Activated T-cell treated with anti-CD3 and anti-CD28 coated beads, Interleukin-2, amount 50 U/mL, for 24 hours (primary cell): ENCODE measurements around the gene TENM3.
"Not testable (repeated sequence)": the region's sequence is repeated elsewhere in the genome, so short reads cannot be mapped to it uniquely, and the experiment has no call there.

Source experiments
- DNase-seq: peaks from one replicate; pipeline ENCODE4 v3.0.0-alpha.2; 2020
- H3K27ac Mint-ChIP-seq: 2 replicates; pipeline ENCODE4 v1.8.0; 2020; ENCODE audit warnings: mild to moderate bottlenecking, mixed read lengths
- H3K27me3 Mint-ChIP-seq: 2 replicates; pipeline ENCODE4 v1.8.0; 2020; ENCODE audit warnings: mixed read lengths
- H3K36me3 Mint-ChIP-seq: 2 replicates; pipeline ENCODE4 v1.8.0; 2020; ENCODE audit warnings: low read depth, mixed read lengths
- H3K4me1 Mint-ChIP-seq: 2 replicates; pipeline ENCODE4 v1.8.0; 2020; ENCODE audit warnings: low read depth, mixed read lengths
- H3K4me3 Mint-ChIP-seq: 2 replicates; pipeline ENCODE4 v1.8.0; 2020; ENCODE audit warnings: mild to moderate bottlenecking, moderate library complexity, mixed read lengths
- H3K9me3 Mint-ChIP-seq: 2 replicates; pipeline ENCODE4 v1.8.0; 2020; ENCODE audit warnings: mixed read lengths

Gene TENM3

GRCh38 chr4:182807346-182807745 is 564.1 kb downstream of the TENM3 start:
- Mint-ChIP-seq H3K9me3 (peaks cover 6% of the 10 kb centered on the region), H3K4me1 (peaks cover 5% of the 10 kb centered on the region), H3K27ac (no peak overlapping the region), H3K36me3 (no peaks in the 10 kb centered on the region), H3K4me3 (no peak overlapping the region), H3K27me3 (peaks cover 12% of the 10 kb centered on the region)
- no peak for DNase-seq

- peaks cover 7% of the 10 kb centered on the region for H3K9me3 Mint-ChIP-seq
- H3K27me3 Mint-ChIP-seq: peaks cover 12% of the 10 kb centered on the region
- no peak overlapping the region for H3K4me3 Mint-ChIP-seq
- H3K36me3 Mint-ChIP-seq: no peaks in the 10 kb centered on the region
- no peak for DNase-seq
- peaks cover 7% of the 10 kb centered on the region for H3K4me1 Mint-ChIP-seq
- no peak overlapping the region for H3K27ac Mint-ChIP-seq
These were observed 564.8 kb downstream of the TENM3 start for GRCh38 chr4:182807767-182808548.

GRCh38 chr4:182808673-182809416 is 565.6 kb downstream of the TENM3 start:
- H3K27ac Mint-ChIP-seq: no peak overlapping the region

GRCh38 chr4:182809417-182810102 is 566.4 kb downstream of the TENM3 start:
- no peak for DNase-seq
- Mint-ChIP-seq H3K27me3 (peaks cover 12% of the 10 kb centered on the region), H3K36me3 (no peaks in the 10 kb centered on the region), H3K27ac (no peak overlapping the region), H3K4me3 (peak overlapping the region; percentile 15), H3K9me3 (peaks cover 7% of the 10 kb centered on the region), H3K4me1 (peaks cover 7% of the 10 kb centered on the region)

More at GRCh38 chr4:182808673-182809416, 565.6 kb downstream of the TENM3 start:
- H3K27me3 Mint-ChIP-seq: peaks cover 12% of the 10 kb centered on the region
- peak overlapping the region; percentile 18 for H3K4me3 Mint-ChIP-seq
- H3K9me3 Mint-ChIP-seq: peaks cover 7% of the 10 kb centered on the region
- peaks cover 7% of the 10 kb centered on the region for H3K4me1 Mint-ChIP-seq
- DNase-seq: peak; percentile 66
- H3K36me3 Mint-ChIP-seq: no peaks in the 10 kb centered on the region

GRCh38 chr4:182810103-182810615 is 567.0 kb downstream of the TENM3 start:
- Mint-ChIP-seq H3K27ac (no peak overlapping the region), H3K9me3 (peaks cover 7% of the 10 kb centered on the region), H3K27me3 (peaks cover 12% of the 10 kb centered on the region), H3K36me3 (no peaks in the 10 kb centered on the region), H3K4me3 (no peak overlapping the region), H3K4me1 (peaks cover 7% of the 10 kb centered on the region)
- DNase-seq: no peak

GRCh38 chr4:182812916-182813315 is 569.7 kb downstream of the TENM3 start:
- H3K4me1 Mint-ChIP-seq: peaks cover 2% of the 10 kb centered on the region
- H3K9me3 Mint-ChIP-seq: peaks cover 7% of the 10 kb centered on the region
- no peaks in the 10 kb centered on the region for H3K27me3 Mint-ChIP-seq
- H3K4me3 Mint-ChIP-seq: no peak overlapping the region
- H3K36me3 Mint-ChIP-seq: no peaks in the 10 kb centered on the region
- no peak overlapping the region for H3K27ac Mint-ChIP-seq
- DNase-seq: no peak

GRCh38 chr4:182814065-182814464 is 570.9 kb downstream of the TENM3 start:
- not testable (repeated sequence) for H3K27ac Mint-ChIP-seq, H3K4me3 Mint-ChIP-seq, DNase-seq, H3K36me3 Mint-ChIP-seq, H3K4me1 Mint-ChIP-seq, H3K9me3 Mint-ChIP-seq, H3K27me3 Mint-ChIP-seq

GRCh38 chr4:182818926-182819730 is 575.9 kb downstream of the TENM3 start:
- Mint-ChIP-seq H3K36me3 (no peaks in the 10 kb centered on the region), H3K9me3 (no peaks in the 10 kb centered on the region), H3K4me1 (no peaks in the 10 kb centered on the region), H3K27ac (no peak overlapping the region), H3K27me3 (no peaks in the 10 kb centered on the region), H3K4me3 (no peak overlapping the region)
- no peak for DNase-seq

GRCh38 chr4:182819751-182820150 is 576.5 kb downstream of the TENM3 start:
- no peaks in the 10 kb centered on the region for H3K4me1 Mint-ChIP-seq
- no peaks in the 10 kb centered on the region for H3K27me3 Mint-ChIP-seq
- no peak overlapping the region for H3K27ac Mint-ChIP-seq
- H3K36me3 Mint-ChIP-seq: no peaks in the 10 kb centered on the region
- no peaks in the 10 kb centered on the region for H3K9me3 Mint-ChIP-seq
- no peak overlapping the region for H3K4me3 Mint-ChIP-seq
- DNase-seq: no peak

GRCh38 chr4:182822554-182822953 is 579.4 kb downstream of the TENM3 start:
- no peaks in the 10 kb centered on the region for H3K9me3 Mint-ChIP-seq

DNA sequence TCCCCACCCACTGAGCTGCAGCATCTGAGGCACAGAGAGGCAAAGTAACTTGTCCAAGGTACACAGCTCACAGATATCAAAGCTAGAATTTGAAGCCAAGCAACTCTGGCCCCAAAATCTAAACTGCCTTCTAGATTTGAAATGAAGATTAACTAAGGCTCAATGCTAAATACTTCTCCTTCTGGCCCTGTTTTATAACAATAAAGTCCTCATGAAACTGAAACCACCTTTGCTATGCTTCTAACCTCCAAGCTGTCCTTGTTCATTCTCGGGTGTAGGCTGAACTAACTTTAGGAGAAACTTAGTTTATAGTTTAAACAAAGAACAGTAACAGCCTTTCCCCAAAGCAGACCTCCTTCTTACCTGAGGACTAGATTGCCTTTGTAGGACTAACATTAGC is 580.4 kb downstream of the TENM3 start:
- Mint-ChIP-seq H3K27ac (no peak overlapping the region), H3K27me3 (peaks cover 10% of the 10 kb centered on the region), H3K4me1 (peaks cover 6% of the 10 kb centered on the region), H3K9me3 (no peaks in the 10 kb centered on the region), H3K4me3 (no peak overlapping the region), H3K36me3 (no peaks in the 10 kb centered on the region)
- no peak for DNase-seq

More at GRCh38 chr4:182822554-182822953, 579.4 kb downstream of the TENM3 start:
- Mint-ChIP-seq H3K4me3 (no peak overlapping the region), H3K4me1 (peaks cover 6% of the 10 kb centered on the region), H3K27ac (no peak overlapping the region), H3K36me3 (no peaks in the 10 kb centered on the region), H3K27me3 (peaks cover 10% of the 10 kb centered on the region)
- no peak for DNase-seq

GRCh38 chr4:182825003-182825402 is 581.8 kb downstream of the TENM3 start:
- Mint-ChIP-seq H3K9me3 (no peaks in the 10 kb centered on the region), H3K4me3 (no peak overlapping the region), H3K27me3 (peaks cover 21% of the 10 kb centered on the region), H3K27ac (no peak overlapping the region), H3K36me3 (no peaks in the 10 kb centered on the region), H3K4me1 (peaks cover 6% of the 10 kb centered on the region)
- no peak for DNase-seq

GRCh38 chr4:182825786-182826185 is 582.6 kb downstream of the TENM3 start:
- no peaks in the 10 kb centered on the region for H3K9me3 Mint-ChIP-seq
- H3K27me3 Mint-ChIP-seq: peaks cover 26% of the 10 kb centered on the region
- no peak overlapping the region for H3K27ac Mint-ChIP-seq
- H3K4me3 Mint-ChIP-seq: no peak overlapping the region
- peaks cover 6% of the 10 kb centered on the region for H3K4me1 Mint-ChIP-seq
- H3K36me3 Mint-ChIP-seq: no peaks in the 10 kb centered on the region
- no peak for DNase-seq

- DNase-seq: no peak
- no peaks in the 10 kb centered on the region for H3K9me3 Mint-ChIP-seq
- H3K4me1 Mint-ChIP-seq: peaks cover 6% of the 10 kb centered on the region
- peaks cover 32% of the 10 kb centered on the region for H3K27me3 Mint-ChIP-seq
- no peak overlapping the region for H3K4me3 Mint-ChIP-seq
- H3K27ac Mint-ChIP-seq: no peak overlapping the region
- H3K36me3 Mint-ChIP-seq: no peaks in the 10 kb centered on the region
These were observed 583.2 kb downstream of the TENM3 start for GRCh38 chr4:182826391-182826790.
